ENCODE measurements around the gene MEI1. TPM values are rescaled to one million over a fixed set of nuclear protein-coding genes. Genes with fewer than 3 reads are reported as not detected.
A peak's percentile ranks its signal among the peaks of the same experiment; 100 is the strongest.

MEI1 gene
- total and polyA plus RNA-seq, 9 of the 15 experiments (the other 6 are each of a cell fraction or from before 2014, with no cell fraction given) = 0.08 to 0.68 (median 0.18) TPM; not detected in 2

DNA sequence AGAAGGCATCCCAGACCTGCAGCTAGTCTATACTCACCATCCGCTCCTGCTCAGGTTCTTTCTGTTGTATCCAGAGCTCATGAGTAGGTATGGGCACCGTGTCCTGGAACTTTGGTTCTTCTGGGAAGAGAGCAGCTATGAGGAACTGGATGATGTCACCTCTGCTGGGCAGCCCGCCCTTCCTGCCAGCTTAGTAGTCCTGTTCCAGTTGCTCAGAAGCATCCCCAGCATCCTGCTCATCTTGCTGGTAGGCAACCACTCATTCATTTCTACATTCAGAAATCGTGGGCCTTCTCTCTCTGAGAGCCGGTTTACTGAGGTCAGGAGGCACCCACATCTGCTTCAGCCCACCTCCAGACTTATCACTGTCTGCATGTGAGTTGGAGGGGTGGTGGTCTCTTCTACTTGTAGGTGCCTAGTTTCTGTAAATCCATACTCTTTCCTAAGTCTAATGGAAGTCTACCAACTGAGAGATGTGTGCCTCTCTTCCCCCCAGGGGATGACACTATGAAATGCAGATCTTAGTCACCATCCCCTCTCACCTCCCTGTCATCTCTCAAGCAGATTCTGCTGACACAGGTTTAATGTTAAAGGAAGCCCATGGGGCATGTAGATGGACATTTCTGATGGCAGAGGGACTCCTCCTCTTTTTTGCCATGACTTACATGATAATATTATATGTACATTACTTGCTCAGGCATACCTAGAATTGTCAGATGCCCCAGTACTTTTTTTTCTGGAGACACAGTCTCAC, 71.6 kb downstream of the MEI1 start (continued):
- TF ChIP-seq, protein P1, sequence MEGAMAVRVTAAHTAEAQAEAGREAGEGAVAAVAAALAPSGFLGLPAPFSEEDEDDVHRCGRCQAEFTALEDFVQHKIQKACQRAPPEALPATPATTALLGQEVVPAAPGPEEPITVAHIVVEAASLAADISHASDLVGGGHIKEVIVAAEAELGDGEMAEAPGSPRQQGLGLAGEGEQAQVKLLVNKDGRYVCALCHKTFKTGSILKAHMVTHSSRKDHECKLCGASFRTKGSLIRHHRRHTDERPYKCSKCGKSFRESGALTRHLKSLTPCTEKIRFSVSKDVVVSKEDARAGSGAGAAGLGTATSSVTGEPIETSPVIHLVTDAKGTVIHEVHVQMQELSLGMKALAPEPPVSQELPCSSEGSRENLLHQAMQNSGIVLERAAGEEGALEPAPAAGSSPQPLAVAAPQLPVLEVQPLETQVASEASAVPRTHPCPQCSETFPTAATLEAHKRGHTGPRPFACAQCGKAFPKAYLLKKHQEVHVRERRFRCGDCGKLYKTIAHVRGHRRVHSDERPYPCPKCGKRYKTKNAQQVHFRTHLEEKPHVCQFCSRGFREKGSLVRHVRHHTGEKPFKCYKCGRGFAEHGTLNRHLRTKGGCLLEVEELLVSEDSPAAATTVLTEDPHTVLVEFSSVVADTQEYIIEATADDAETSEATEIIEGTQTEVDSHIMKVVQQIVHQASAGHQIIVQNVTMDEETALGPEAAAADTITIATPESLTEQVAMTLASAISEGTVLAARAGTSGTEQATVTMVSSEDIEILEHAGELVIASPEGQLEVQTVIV (CRISPR knock-in tag; IDR thresholded peaks at IDR 0.05; ENCODE audit: borderline replicate concordance) = no peak
- TF ChIP-seq ZNF316 (IDR thresholded peaks at IDR 0.05) = peak; percentile 66; the same call in 1 of the 2 replicates
- TF ChIP-seq, protein P2, sequence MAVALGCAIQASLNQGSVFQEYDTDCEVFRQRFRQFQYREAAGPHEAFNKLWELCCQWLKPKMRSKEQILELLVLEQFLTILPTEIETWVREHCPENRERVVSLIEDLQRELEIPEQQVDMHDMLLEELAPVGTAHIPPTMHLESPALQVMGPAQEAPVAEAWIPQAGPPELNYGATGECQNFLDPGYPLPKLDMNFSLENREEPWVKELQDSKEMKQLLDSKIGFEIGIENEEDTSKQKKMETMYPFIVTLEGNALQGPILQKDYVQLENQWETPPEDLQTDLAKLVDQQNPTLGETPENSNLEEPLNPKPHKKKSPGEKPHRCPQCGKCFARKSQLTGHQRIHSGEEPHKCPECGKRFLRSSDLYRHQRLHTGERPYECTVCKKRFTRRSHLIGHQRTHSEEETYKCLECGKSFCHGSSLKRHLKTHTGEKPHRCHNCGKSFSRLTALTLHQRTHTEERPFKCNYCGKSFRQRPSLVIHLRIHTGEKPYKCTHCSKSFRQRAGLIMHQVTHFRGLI (CRISPR knock-in tag; IDR thresholded peaks at IDR 0.05) = no peak

DNA sequence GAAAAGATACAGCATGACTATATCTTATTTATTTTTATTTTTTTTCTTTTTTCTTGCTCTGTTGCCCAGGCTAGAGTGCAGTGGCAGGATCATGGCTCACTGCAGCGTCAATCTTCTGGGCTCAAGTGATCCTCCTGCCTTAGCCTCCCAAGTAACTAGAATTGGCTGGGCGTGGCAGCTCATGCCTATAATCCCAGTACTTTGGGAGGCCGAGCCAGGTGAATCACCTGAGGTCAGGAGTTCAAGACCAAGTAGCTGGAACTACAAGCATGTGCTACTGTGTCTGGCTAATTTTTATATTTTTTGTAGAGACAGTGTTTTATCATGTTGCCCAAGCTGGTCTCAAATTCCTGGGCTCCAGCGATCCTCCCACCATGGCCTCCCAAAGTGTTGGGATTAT, 72.9 kb downstream of the MEI1 start:
- Histone ChIP-seq H3K79me2 (ENCODE audit: control insufficient read depth, insufficient read depth, low read length) (no peaks in the 10 kb centered on the region), H3K36me3 (ENCODE audit: control insufficient read depth, insufficient read depth, low read length) (no peaks in the 10 kb centered on the region), H3K9ac (ENCODE audit: insufficient read depth in 1 of 2, low read depth in 2 of 2, low read length in 2 of 2) (no peak overlapping the region), H3K4me3 (no peak overlapping the region), H3K27ac (ENCODE audit: extremely low read depth, low read depth, low read length) (no peak overlapping the region), H3K4me2 (ENCODE audit: insufficient read depth, low read length) (no peak overlapping the region), H3K27me3 (ENCODE audit: control insufficient read depth in 2 of 2, insufficient read depth in 2 of 2, low read length in 2 of 2) (peaks cover 0 to 2% of the 10 kb centered on the region in 2 experiments; a peak in 1 of 5 replicates), H2AFZ (ENCODE audit: low read depth, low read length) (no peak overlapping the region), H3K9me3 (replicated peaks; ENCODE audit: control insufficient read depth, insufficient read depth, low read depth, low read length) (no peaks in the 10 kb centered on the region), H4K20me1 (replicated peaks; ENCODE audit: control insufficient read depth, insufficient read depth, low read length) (no peaks in the 10 kb centered on the region), H3K9me1 (ENCODE audit: control insufficient read depth, insufficient read depth, low read length) (no peaks in the 10 kb centered on the region), H3K4me1 (replicated peaks in 1 of 2; ENCODE audit: control insufficient read depth in 2 of 2, insufficient read depth in 2 of 2, low read length in 2 of 2) (no peaks in the 10 kb centered on the region)
- WGBS (ENCODE audit: insufficient coverage, low coverage, missing lambda C conversion rate) = 3% methylated on average over 4 of the region's 4 CpGs
- intact Hi-C loops (cut with micrococcal nuclease) = no loop called here
- no TSS peak for BruUV-seq (replicated peaks)
- FAIRE-seq = no peak
- TF ChIP-seq FOXK1 (CRISPR knock-in tag; IDR thresholded peaks at IDR 0.05; ENCODE audit: borderline replicate concordance) = no peak
- TF ChIP-seq TBP (optimal IDR thresholded peaks at IDR 0.05; ENCODE audit: low read depth, low read length) = no peak
- TF ChIP-seq TAF7 (tag; IDR thresholded peaks at IDR 0.05) = no peak
- ChIA-PET POLR2A (no interaction called here), CTCF (ENCODE audit: low intra/inter-chr PET ratio) (no interaction called here)
- no peak for ATAC-seq
- no peak for DNase-seq (ENCODE audit: extremely low read depth in 1 of 4, low spot score in 3 of 4)
- in situ Hi-C loops (cut with MboI) = no loop called here

Measured in K562 (cell line).